Prostate gland (tissue), 2 donors: ENCODE data around the gene KIF18B. TPM values are rescaled to one million over a fixed set of nuclear protein-coding genes. Genes with fewer than 3 reads are reported as not detected.
A peak's percentile ranks its signal among the peaks of the same experiment; 100 is the strongest.

Experiments used
- DNase-seq: peaks from one replicate; pipeline ENCODE4 v3.0.0-alpha.2; 2019; ENCODE audit warnings: low spot score
- H3K27ac ChIP-seq, 2 donors: fragments of 200-600 bp; sonication (generic); 2 replicates each; pipeline ENCODE4 v1.5.1; 2017 to 2019
- H3K27me3 ChIP-seq: fragments of 200-600 bp; sonication (generic); replicated peaks from 2 replicates; pipeline ENCODE4 v1.5.1; 2019; ENCODE audit not compliant: insufficient read depth
- H3K36me3 ChIP-seq, 2 donors: fragments of 200-600 bp; sonication (generic); 1 replicate in 1 of 2; 2 replicates in 1 of 2; pipeline versions ENCODE4 v1.5.1 to v1.8.1; 2017 to 2019
- H3K4me1 ChIP-seq: fragments of 200-600 bp; sonication (generic); replicated peaks from 2 replicates; pipeline ENCODE4 v1.5.1; 2019
- H3K4me3 ChIP-seq, 2 donors: fragments of 200-600 bp; sonication (generic); 2 replicates each; pipeline ENCODE4 v1.5.1; 2017 to 2019
- H3K9me3 ChIP-seq: fragments of 200-600 bp; sonication (generic); 2 replicates; pipeline ENCODE4 v1.5.1; 2017
- POLR2A ChIP-seq: fragments of 450-650 bp; IDR thresholded peaks from one replicate; pipeline ENCODE4 v1.6.1; 2016; ENCODE audit warnings: antibody characterized with exemption, mild to moderate bottlenecking
- POLR2AphosphoS5 ChIP-seq: sonication (generic); formaldehyde crosslinking; IDR thresholded peaks from one replicate; pipeline ENCODE4 v1.6.1; 2017; ENCODE audit warnings: antibody characterized with exemption
- WGBS: methylation state at CpG from one replicate; pipeline ENCODE4 v1.1.5; 2018; 5-methylcytosine and 5-hydroxymethylcytosine counted together
- intact Hi-C: fragments of 100-400 bp; cut with DNase I; formaldehyde crosslinking; loops from one replicate; pipeline ENCODE4 v1.14.2; 2022
- total RNA-seq, 2 donors: library from RNA; depleted of rRNA; stranded (reverse); fragments of >200 nt; gene quantifications; one replicate each; pipeline ENCODE4 v1.1.0, GENCODE V29; 2016
- TF ChIP-seq, protein P1 (sequence below), 4 experiments: fragments of 200-600 bp in 2 of 4; fragments of 450-650 bp in 2 of 4; sonication (generic) in 2 of 4; IDR thresholded peaks; 1 replicate in 3 of 4; 2 replicates in 1 of 4; pipeline ENCODE4 v1.5.1; 2016 to 2019; ENCODE audit warnings: antibody characterized with exemption in 4 of 4, mild to moderate bottlenecking in 2 of 4, moderate library complexity in 2 of 4

Gene KIF18B
- total RNA-seq, 2 donors from 2014 or later: 1.8 to 2.5 TPM

DNA sequence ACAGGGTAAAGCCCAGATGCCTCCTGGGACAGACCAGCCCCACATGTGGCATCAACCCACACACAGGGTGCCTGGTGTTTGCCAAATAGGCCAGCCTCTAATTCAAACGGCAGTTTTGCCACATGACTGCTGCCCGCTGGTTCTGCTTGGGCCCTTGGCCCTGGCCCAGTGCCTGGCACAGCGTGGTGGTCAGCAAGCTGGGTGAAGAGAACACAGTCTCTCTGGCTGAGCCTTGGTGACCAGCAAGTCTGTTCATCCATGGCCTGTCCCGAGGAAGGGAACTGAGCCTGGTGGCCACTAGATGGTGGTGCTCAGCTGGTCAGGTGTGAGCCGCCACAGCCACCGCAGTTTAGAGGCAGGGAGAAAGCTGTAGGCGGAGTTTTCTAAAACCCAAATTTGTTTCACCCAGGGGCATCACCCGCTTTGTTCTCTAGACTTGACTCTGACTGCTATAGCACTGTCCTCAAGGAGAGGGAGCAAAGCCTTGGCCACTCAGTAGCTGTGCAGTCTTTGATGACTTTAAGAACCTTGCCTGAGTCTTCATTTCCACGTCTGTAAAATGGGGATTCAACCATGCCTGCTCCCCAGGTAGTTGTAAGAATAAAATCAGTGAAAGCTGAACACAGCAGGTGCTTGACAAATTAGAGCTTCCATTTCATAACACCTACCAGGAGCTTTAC lies 27.5 kb downstream of the KIF18B start:
- no peaks in the 10 kb centered on the region for H3K27me3 ChIP-seq
- H3K36me3 ChIP-seq: no peaks in the 10 kb centered on the region
- TF ChIP-seq POLR2A: no peak
- peak; percentile 54 for TF ChIP-seq POLR2AphosphoS5
- TF ChIP-seq, protein P1, sequence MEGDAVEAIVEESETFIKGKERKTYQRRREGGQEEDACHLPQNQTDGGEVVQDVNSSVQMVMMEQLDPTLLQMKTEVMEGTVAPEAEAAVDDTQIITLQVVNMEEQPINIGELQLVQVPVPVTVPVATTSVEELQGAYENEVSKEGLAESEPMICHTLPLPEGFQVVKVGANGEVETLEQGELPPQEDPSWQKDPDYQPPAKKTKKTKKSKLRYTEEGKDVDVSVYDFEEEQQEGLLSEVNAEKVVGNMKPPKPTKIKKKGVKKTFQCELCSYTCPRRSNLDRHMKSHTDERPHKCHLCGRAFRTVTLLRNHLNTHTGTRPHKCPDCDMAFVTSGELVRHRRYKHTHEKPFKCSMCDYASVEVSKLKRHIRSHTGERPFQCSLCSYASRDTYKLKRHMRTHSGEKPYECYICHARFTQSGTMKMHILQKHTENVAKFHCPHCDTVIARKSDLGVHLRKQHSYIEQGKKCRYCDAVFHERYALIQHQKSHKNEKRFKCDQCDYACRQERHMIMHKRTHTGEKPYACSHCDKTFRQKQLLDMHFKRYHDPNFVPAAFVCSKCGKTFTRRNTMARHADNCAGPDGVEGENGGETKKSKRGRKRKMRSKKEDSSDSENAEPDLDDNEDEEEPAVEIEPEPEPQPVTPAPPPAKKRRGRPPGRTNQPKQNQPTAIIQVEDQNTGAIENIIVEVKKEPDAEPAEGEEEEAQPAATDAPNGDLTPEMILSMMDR (IDR thresholded peaks at IDR 0.05): peak; percentile 69 to 93 (median 86)
- 13% methylated on average over 9 of the region's 9 CpGs for WGBS
- intact Hi-C loops: loop anchor here (1.0 to 5.0 kb wide), 3 partner anchors 102 to 197 kb away; no protein-coding TSS in a partner anchor
- no peak overlapping the region for H3K27ac ChIP-seq
- DNase-seq: peak; percentile 79
- H3K4me3 ChIP-seq: no peak overlapping the region
- H3K4me1 ChIP-seq: no peaks in the 10 kb centered on the region
- H3K9me3 ChIP-seq: no peaks in the 10 kb centered on the region

DNA sequence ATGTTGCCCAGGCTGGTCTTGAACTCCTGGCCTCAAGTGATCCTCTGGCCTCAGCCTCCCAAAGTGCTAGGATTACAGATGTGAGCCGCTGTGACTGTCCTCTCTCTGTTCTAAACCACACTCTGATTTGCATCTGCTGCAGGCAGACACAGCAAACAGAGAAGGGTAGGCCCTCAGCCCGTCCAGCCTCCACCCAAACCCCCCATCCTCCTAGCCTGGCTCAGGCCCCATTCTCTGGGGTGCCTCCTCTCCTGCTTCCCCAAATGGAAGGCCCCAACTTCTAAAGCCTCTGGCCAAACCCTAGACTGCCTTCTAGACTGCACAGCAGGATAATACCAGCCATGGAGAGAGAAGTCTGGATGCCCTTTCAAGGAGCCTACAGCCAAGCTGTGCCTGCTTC lies 28.2 kb downstream of the KIF18B start:
- Histone ChIP-seq H3K27ac (no peak overlapping the region), H3K4me1 (no peaks in the 10 kb centered on the region), H3K9me3 (no peaks in the 10 kb centered on the region), H3K4me3 (no peak overlapping the region), H3K27me3 (no peaks in the 10 kb centered on the region), H3K36me3 (no peaks in the 10 kb centered on the region)
- intact Hi-C loops: loop anchor here (5.0 kb wide), 1 partner anchor 198 kb away; no protein-coding TSS in a partner anchor
- WGBS: 93% methylated on average over 2 of the region's 2 CpGs
- no peak for TF ChIP-seq POLR2A
- TF ChIP-seq POLR2AphosphoS5: no peak
- TF ChIP-seq, protein P1 (IDR thresholded peaks at IDR 0.05): no peak
- DNase-seq: no peak

DNA sequence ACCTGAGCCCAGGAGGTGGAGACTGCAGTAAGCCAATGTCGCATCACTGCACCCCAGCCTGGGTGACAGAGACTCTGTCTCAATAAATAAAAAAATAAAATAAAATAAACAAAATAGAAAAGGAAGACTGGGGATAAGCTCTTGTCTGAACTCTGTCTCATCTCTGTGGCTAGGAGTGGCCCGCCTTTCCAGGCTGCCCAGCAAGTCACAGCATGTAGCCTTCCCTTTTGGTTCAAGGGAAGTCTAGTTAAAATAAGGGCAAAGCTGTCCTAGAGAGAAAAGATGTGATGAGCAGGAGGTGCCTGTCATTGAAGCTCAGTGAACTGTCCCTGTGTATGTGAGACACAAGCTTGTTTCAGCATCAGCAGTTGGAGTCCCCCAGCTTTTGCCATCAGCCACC lies 29.6 kb downstream of the KIF18B start:
- TF ChIP-seq POLR2AphosphoS5 (no peak), POLR2A (no peak)
- TF ChIP-seq, protein P1 (IDR thresholded peaks at IDR 0.05): no peak
- no peaks in the 10 kb centered on the region for H3K36me3 ChIP-seq
- no peaks in the 10 kb centered on the region for H3K27me3 ChIP-seq
- H3K9me3 ChIP-seq: no peaks in the 10 kb centered on the region
- DNase-seq: no peak
- H3K4me3 ChIP-seq: no peak overlapping the region
- 70% methylated on average over 2 of the region's 2 CpGs for WGBS
- no peaks in the 10 kb centered on the region for H3K4me1 ChIP-seq
- no peak overlapping the region for H3K27ac ChIP-seq
- intact Hi-C loops: loop anchor here (5.0 kb wide), 1 partner anchor 199 kb away; no protein-coding TSS in a partner anchor

DNA sequence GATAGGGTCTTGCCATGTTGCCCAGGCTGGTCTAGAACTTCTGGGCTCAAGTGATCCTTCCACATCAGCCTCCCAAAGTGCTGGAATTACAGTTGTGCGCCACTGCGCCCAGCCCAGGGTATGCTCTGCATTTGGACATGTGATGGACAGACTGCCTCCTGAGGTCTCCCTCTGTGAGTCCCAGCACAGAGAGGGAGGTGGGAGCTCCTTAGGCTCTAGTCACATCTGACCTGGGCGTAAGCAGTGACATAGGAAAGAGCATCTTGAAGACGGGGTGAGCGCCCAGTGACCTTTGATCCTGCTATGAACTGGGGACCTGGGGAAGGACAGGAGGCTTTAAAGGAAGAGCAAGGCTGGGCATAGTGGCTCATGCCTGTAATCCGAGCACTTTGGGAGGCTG lies 30.1 kb downstream of the KIF18B start:
- no peak for DNase-seq
- Histone ChIP-seq H3K27me3 (peaks cover under 1% of the 10 kb centered on the region), H3K4me1 (no peaks in the 10 kb centered on the region), H3K9me3 (no peaks in the 10 kb centered on the region), H3K27ac (no peak overlapping the region), H3K4me3 (no peak overlapping the region), H3K36me3 (no peaks in the 10 kb centered on the region)
- intact Hi-C loops: loop anchor here (5.0 kb wide), 1 partner anchor 200 kb away; no protein-coding TSS in a partner anchor
- no peak for TF ChIP-seq POLR2AphosphoS5
- TF ChIP-seq, protein P1 (IDR thresholded peaks at IDR 0.05): no peak
- no peak for TF ChIP-seq POLR2A
- WGBS: 83% methylated on average over 6 of the region's 6 CpGs

DNA sequence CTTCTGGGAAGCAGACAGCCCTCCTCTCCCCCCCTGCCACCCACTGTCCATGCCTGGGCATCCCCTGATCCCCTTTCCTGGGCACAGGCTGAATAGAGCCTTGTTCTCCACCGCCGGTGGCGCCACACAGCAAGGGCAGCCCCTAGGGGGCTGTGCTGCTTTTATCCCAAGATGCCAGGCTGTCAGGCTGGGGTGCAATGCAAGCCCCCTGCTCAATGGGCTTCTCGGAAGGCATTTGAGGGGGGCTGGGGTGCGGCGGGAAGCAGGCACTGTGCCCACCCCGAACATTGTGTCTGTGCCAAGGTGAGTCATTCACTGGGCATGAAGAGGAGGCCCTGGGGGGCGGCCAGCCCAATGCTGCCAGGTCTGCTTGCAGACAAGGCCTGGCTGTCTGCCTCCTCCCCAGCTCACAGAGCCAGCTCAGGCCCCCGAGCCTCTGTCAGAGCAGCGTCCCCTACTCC lies 30.8 kb downstream of the KIF18B start:
- Histone ChIP-seq H3K4me1 (no peaks in the 10 kb centered on the region), H3K27ac (no peak overlapping the region), H3K27me3 (peaks cover 3% of the 10 kb centered on the region), H3K9me3 (no peaks in the 10 kb centered on the region), H3K4me3 (no peak overlapping the region), H3K36me3 (no peaks in the 10 kb centered on the region)
- WGBS: 30% methylated on average over 9 of the region's 10 CpGs
- intact Hi-C loops: loop anchor here (5.0 kb wide), 1 partner anchor 200 kb away; no protein-coding TSS in a partner anchor
- peak; percentile 70 for DNase-seq
- TF ChIP-seq POLR2A (no peak), POLR2AphosphoS5 (peak; percentile 48)
